NCI-H146 treated with DMSO at 0.1 percent for 48 hours (cell line): ENCODE data around the gene SMIM44.
A peak's percentile ranks its signal among the peaks of the same experiment; 100 is the strongest.
"Not testable (repeated sequence)": the region's sequence is repeated elsewhere in the genome, so short reads cannot be mapped to it uniquely, and the experiment has no call there.

ENCODE experiments used
- DNase-seq: peaks from one replicate; lab custom pipeline; 2025; ENCODE audit not compliant: unreplicated experiment; lab: John Stamatoyannopoulos, UW

The SMIM44 gene

GRCh38 chr19:3518255-3518654 lies 35.0 kb upstream of the SMIM44 start:
- no peak for DNase-seq

- DNase-seq, result no peak
Measured at GRCh38 chr19:3517638-3518037, 34.4 kb upstream of the SMIM44 start.

- no peak for DNase-seq
Measured at GRCh38 chr19:3516675-3517207, 33.5 kb upstream of the SMIM44 start.

- DNase-seq, result no peak
Measured at GRCh38 chr19:3515891-3516422, 32.7 kb upstream of the SMIM44 start.

- no peak for DNase-seq
Measured at GRCh38 chr19:3514930-3515329, 31.7 kb upstream of the SMIM44 start.

- DNase-seq, result no peak
Measured at GRCh38 chr19:3513229-3514140, 30.2 kb upstream of the SMIM44 start.

- DNase-seq, result no peak
Measured at GRCh38 chr19:3512562-3513228, 29.5 kb upstream of the SMIM44 start.

- DNase-seq, result no peak
Measured at GRCh38 chr19:3511506-3512251, 28.4 kb upstream of the SMIM44 start.

- no peak for DNase-seq
Measured at GRCh38 chr19:3510727-3511126, 27.5 kb upstream of the SMIM44 start.

GRCh38 chr19:3509566-3509989 lies 26.3 kb upstream of the SMIM44 start:
- DNase-seq, result no peak

GRCh38 chr19:3508771-3509535 lies 25.7 kb upstream of the SMIM44 start:
- no peak for DNase-seq

- DNase-seq, result not testable (repeated sequence)
Measured at GRCh38 chr19:3508121-3508661, 24.9 kb upstream of the SMIM44 start.

- DNase-seq, result no peak
Measured at GRCh38 chr19:3507371-3508120, 24.3 kb upstream of the SMIM44 start.

GRCh38 chr19:3506384-3507340 lies 23.4 kb upstream of the SMIM44 start:
- no peak for DNase-seq

GRCh38 chr19:3505598-3506383 lies 22.6 kb upstream of the SMIM44 start, which contains the start of gene FZR1:
Gene FZR1, plus strand, starts transcription at chr19:3506311. Its CDS starts 16,679 bp downstream, at chr19:3522990.
- peak; percentile 88 for DNase-seq

GRCh38 chr19:3504735-3505134 lies 21.5 kb upstream of the SMIM44 start:
- DNase-seq, result peak; percentile 9

- DNase-seq, result no peak
Measured at GRCh38 chr19:3503036-3503572, 19.9 kb upstream of the SMIM44 start.
